ENCODE measurements around the gene TTC23.

The TTC23 gene

GRCh38 chr15:99158626-99159412, 90.6 kb downstream of the TTC23 start:
- no peak for TF ChIP-seq CTCF (IDR thresholded peaks at IDR 0.05; ENCODE audit: control insufficient read depth, insufficient read depth, low read depth, low read length, missing control alignments)
- H3K4me3 ChIP-seq (ENCODE audit: control insufficient read depth, low read depth, low read length): no peak overlapping the region
- DNase-seq (ENCODE audit: low read depth): no peak

GRCh38 chr15:99157456-99157855, 91.9 kb downstream of the TTC23 start:
- no peak overlapping the region for H3K4me3 ChIP-seq (ENCODE audit: control insufficient read depth, low read depth, low read length)
- no peak for DNase-seq (ENCODE audit: low read depth)
- no peak for TF ChIP-seq CTCF (IDR thresholded peaks at IDR 0.05; ENCODE audit: control insufficient read depth, insufficient read depth, low read depth, low read length, missing control alignments)

GRCh38 chr15:99155961-99156443, 93.4 kb downstream of the TTC23 start:
- no peak for DNase-seq (ENCODE audit: low read depth)
- no peak for TF ChIP-seq CTCF (IDR thresholded peaks at IDR 0.05; ENCODE audit: control insufficient read depth, insufficient read depth, low read depth, low read length, missing control alignments)
- no peak overlapping the region for H3K4me3 ChIP-seq (ENCODE audit: control insufficient read depth, low read depth, low read length)

GRCh38 chr15:99154271-99154670, 95.1 kb downstream of the TTC23 start:
- no peak for TF ChIP-seq CTCF (IDR thresholded peaks at IDR 0.05; ENCODE audit: control insufficient read depth, insufficient read depth, low read depth, low read length, missing control alignments)
- H3K4me3 ChIP-seq (ENCODE audit: control insufficient read depth, low read depth, low read length): no peak overlapping the region
- DNase-seq (ENCODE audit: low read depth): no peak

- TF ChIP-seq CTCF (IDR thresholded peaks at IDR 0.05; ENCODE audit: control insufficient read depth, insufficient read depth, low read depth, low read length, missing control alignments): no peak
- no peak for DNase-seq (ENCODE audit: low read depth)
- H3K4me3 ChIP-seq (ENCODE audit: control insufficient read depth, low read depth, low read length): no peak overlapping the region
Measured at GRCh38 chr15:99153026-99153535, 96.3 kb downstream of the TTC23 start.

GRCh38 chr15:99151156-99151555, 98.2 kb downstream of the TTC23 start:
- no peak for DNase-seq (ENCODE audit: low read depth)
- H3K4me3 ChIP-seq (ENCODE audit: control insufficient read depth, low read depth, low read length): no peak overlapping the region

More at GRCh38 chr15:99151156-99151555, 98.2 kb downstream of the TTC23 start:
- TF ChIP-seq CTCF (IDR thresholded peaks at IDR 0.05; ENCODE audit: control insufficient read depth, insufficient read depth, low read depth, low read length, missing control alignments): no peak
